NCI-H345 treated with DMSO at 0.1 percent for 48 hours (cell line): ENCODE data around the gene LTB4R.

ENCODE experiments used
- DNase-seq: peaks from one replicate; lab custom pipeline; 2025; ENCODE audit not compliant: unreplicated experiment; lab: John Stamatoyannopoulos, UW

LTB4R gene

GRCh38 chr14:24310646-24311604 is at the start of gene LTB4R:
LTB4R (plus strand) TSS chr14:24311502; CDS start chr14:24315652, 4,150 bp downstream.
- DNase-seq, result no peak

GRCh38 chr14:24261969-24262327 is 49.4 kb upstream of the LTB4R start:
- no peak for DNase-seq

GRCh38 chr14:24262821-24263733 is 48.2 kb upstream of the LTB4R start, which contains the start of gene TGM1:
TGM1 (minus strand) TSS chr14:24263177; CDS start chr14:24262352, 825 bp downstream.
- no peak for DNase-seq

GRCh38 chr14:24263848-24264247 is 47.5 kb upstream of the LTB4R start:
- DNase-seq, result no peak

GRCh38 chr14:24264298-24264697 is 47.0 kb upstream of the LTB4R start:
- DNase-seq, result no peak

- no peak for DNase-seq
These were observed 44.7 kb upstream of the LTB4R start for GRCh38 chr14:24266344-24267244.

- no peak for DNase-seq
These were observed 43.8 kb upstream of the LTB4R start for GRCh38 chr14:24267516-24267915.

- no peak for DNase-seq
These were observed 43.1 kb upstream of the LTB4R start for GRCh38 chr14:24268225-24268624.

- no peak for DNase-seq
These were observed 41.9 kb upstream of the LTB4R start for GRCh38 chr14:24269368-24269767.

- no peak for DNase-seq
These were observed 41.3 kb upstream of the LTB4R start for GRCh38 chr14:24269910-24270536.

GRCh38 chr14:24270537-24271133 is 40.7 kb upstream of the LTB4R start:
- DNase-seq, result no peak

GRCh38 chr14:24271134-24271833 is 40.0 kb upstream of the LTB4R start, which contains the start of gene RABGGTA:
RABGGTA (minus strand) TSS chr14:24271597; CDS start chr14:24271115, 482 bp downstream.
- peak; percentile 91 for DNase-seq

- no peak for DNase-seq
These were observed 39.5 kb upstream of the LTB4R start for GRCh38 chr14:24271834-24272263.

- no peak for DNase-seq
These were observed 38.8 kb upstream of the LTB4R start for GRCh38 chr14:24272467-24272866.

- DNase-seq, result no peak
These were observed 37.8 kb upstream of the LTB4R start for GRCh38 chr14:24273422-24273998.

- DNase-seq, result no peak
These were observed 37.2 kb upstream of the LTB4R start for GRCh38 chr14:24274101-24274543.

- DNase-seq, result no peak
These were observed 34.2 kb upstream of the LTB4R start for GRCh38 chr14:24277071-24277470.

- no peak for DNase-seq
These were observed 33.5 kb upstream of the LTB4R start for GRCh38 chr14:24277606-24278321.
